H9 (cell line): ENCODE results near the gene NKAPL. TPM values are rescaled to one million over a fixed set of nuclear protein-coding genes. Genes with fewer than 3 reads are reported as not detected.

ENCODE experiments used
- DNase-seq: peaks from one replicate; pipeline ENCODE4 v3.0.0-alpha.2; 2017
- H2AFZ ChIP-seq: one replicate; pipeline ENCODE4 v1.6.1; 2013; ENCODE audit warnings: mild to moderate bottlenecking, low read length, control low read depth, moderate library complexity
- H2AK5ac ChIP-seq: 2 replicates; pipeline ENCODE4 v1.6.1; 2013; ENCODE audit warnings: low read length, control low read depth, mixed read lengths; ENCODE audit not compliant: insufficient read length
- H2BK120ac ChIP-seq: one replicate; pipeline ENCODE4 v1.6.1; 2013; ENCODE audit warnings: low read depth, mild to moderate bottlenecking, low read length, control low read depth, inconsistent platforms; ENCODE audit not compliant: poor library complexity, severe bottlenecking
- H2BK12ac ChIP-seq: 2 replicates; pipeline ENCODE4 v1.6.1; 2013; ENCODE audit warnings: low read length, control low read depth, mixed read lengths, low read depth; ENCODE audit not compliant: insufficient read length
- H2BK15ac ChIP-seq: 2 replicates; pipeline ENCODE4 v1.6.1; 2013; ENCODE audit warnings: low read depth, low read length, control low read depth
- H2BK20ac ChIP-seq: one replicate; pipeline ENCODE4 v1.6.1; 2013; ENCODE audit warnings: low read depth, mild to moderate bottlenecking, low read length, control low read depth, inconsistent platforms; ENCODE audit not compliant: poor library complexity, severe bottlenecking
- H2BK5ac ChIP-seq: 2 replicates; pipeline ENCODE4 v1.6.1; 2013; ENCODE audit warnings: low read length, control low read depth, mixed read lengths; ENCODE audit not compliant: insufficient read length
- H3K14ac ChIP-seq: 2 replicates; pipeline ENCODE4 v1.6.1; 2013; ENCODE audit warnings: low read length, control low read depth; ENCODE audit not compliant: insufficient read depth
- H3K18ac ChIP-seq: 2 replicates; pipeline ENCODE4 v1.6.1; 2013; ENCODE audit warnings: low read depth, mild to moderate bottlenecking, mixed read lengths, low read length, control low read depth; ENCODE audit not compliant: insufficient read length
- H3K23ac ChIP-seq: 2 replicates; pipeline ENCODE4 v1.6.1; 2013; ENCODE audit warnings: low read length, control low read depth, mixed read lengths, low read depth; ENCODE audit not compliant: insufficient read length
- H3K23me2 ChIP-seq: 2 replicates; pipeline ENCODE4 v1.6.1; 2013; ENCODE audit warnings: low read depth, mild to moderate bottlenecking, mixed read lengths, low read length, control low read depth; ENCODE audit not compliant: insufficient read length, poor library complexity, severe bottlenecking
- H3K27ac ChIP-seq: 2 replicates; pipeline ENCODE4 v1.5.1; 2013; ENCODE audit warnings: low read length, control low read depth, mixed read lengths, low read depth; ENCODE audit not compliant: insufficient read length
- H3K27me3 ChIP-seq: 2 replicates; pipeline ENCODE4 v1.6.1; 2013; ENCODE audit warnings: low read length, control low read depth, inconsistent platforms; ENCODE audit not compliant: insufficient read depth
- H3K4ac ChIP-seq: 2 replicates; pipeline ENCODE4 v1.6.1; 2013; ENCODE audit warnings: low read depth, mild to moderate bottlenecking, control low read depth, inconsistent platforms, low read length, moderate library complexity
- H3K4me1 ChIP-seq: 2 replicates; pipeline ENCODE4 v1.6.1; 2013; ENCODE audit warnings: low read length, control low read depth, inconsistent platforms; ENCODE audit not compliant: insufficient read depth
- H3K4me2 ChIP-seq: 2 replicates; pipeline ENCODE4 v1.6.1; 2013; ENCODE audit warnings: low read length, control low read depth, mixed read lengths; ENCODE audit not compliant: insufficient read length, insufficient read depth
- H3K56ac ChIP-seq: 2 replicates; pipeline ENCODE4 v1.6.1; 2013; ENCODE audit warnings: low read depth, mild to moderate bottlenecking, mixed read lengths, low read length, control low read depth; ENCODE audit not compliant: insufficient read length
- H3K79me1 ChIP-seq: 2 replicates; pipeline ENCODE4 v1.6.1; 2013; ENCODE audit warnings: low read depth, mild to moderate bottlenecking, moderate library complexity, low read length, control low read depth, inconsistent platforms; ENCODE audit not compliant: insufficient read depth, poor library complexity, severe bottlenecking
- H3K79me2 ChIP-seq: 2 replicates; pipeline ENCODE4 v1.6.1; 2013; ENCODE audit warnings: low read length, control low read depth, inconsistent platforms; ENCODE audit not compliant: insufficient read depth
- H3K9ac ChIP-seq: 2 replicates; pipeline ENCODE4 v1.6.1; 2013; ENCODE audit warnings: low read length, control low read depth, mixed read lengths; ENCODE audit not compliant: insufficient read length; ENCODE audit errors: extremely low read depth
- H3K9me3 ChIP-seq: one replicate; pipeline ENCODE4 v1.6.1; 2013; ENCODE audit warnings: low read depth, low read length, inconsistent platforms; ENCODE audit not compliant: control insufficient read depth
- H3T11ph ChIP-seq: one replicate; pipeline ENCODE4 v1.6.1; 2013; ENCODE audit warnings: mild to moderate bottlenecking, low read length, control low read depth, inconsistent platforms
- H4K20me1 ChIP-seq: one replicate; pipeline ENCODE4 v1.6.1; 2013; ENCODE audit not compliant: control insufficient read depth, insufficient read length, insufficient read depth
- H4K5ac ChIP-seq: 2 replicates; pipeline ENCODE4 v1.6.1; 2013; ENCODE audit warnings: low read depth, mild to moderate bottlenecking, mixed read lengths, low read length, control low read depth; ENCODE audit not compliant: insufficient read length
- H4K8ac ChIP-seq: replicated peaks from 2 replicates; pipeline ENCODE4 v1.6.1; 2013; ENCODE audit warnings: low read length, control low read depth, mixed read lengths, low read depth; ENCODE audit not compliant: insufficient read length
- H4K91ac ChIP-seq: 2 replicates; pipeline ENCODE4 v1.6.1; 2013; ENCODE audit warnings: low read depth, mild to moderate bottlenecking, moderate library complexity, mixed read lengths, low read length, control low read depth; ENCODE audit not compliant: insufficient read length
- H3K27ac Mint-ChIP-seq, 3 experiments: 2 replicates in 2 of 3; 3 replicates in 1 of 3; pipeline ENCODE4 v1.8.0; 2020 to 2021; ENCODE audit warnings: mixed read lengths in 3 of 3, mild to moderate bottlenecking in 1 of 3, moderate library complexity in 1 of 3
- H3K27me3 Mint-ChIP-seq: 2 replicates; pipeline ENCODE4 v1.8.0; 2021; ENCODE audit warnings: low read depth, mild to moderate bottlenecking, moderate library complexity, mixed read lengths
- H3K36me3 Mint-ChIP-seq, 3 experiments: 2 replicates in 2 of 3; 3 replicates in 1 of 3; pipeline ENCODE4 v1.8.0; 2020 to 2021; ENCODE audit warnings: low read depth in 3 of 3, mixed read lengths in 3 of 3; ENCODE audit not compliant: insufficient read depth in 1 of 3
- H3K4me1 Mint-ChIP-seq, 2 experiments: 2 replicates each; pipeline ENCODE4 v1.8.0; 2020; ENCODE audit warnings: mixed read lengths in 2 of 2
- H3K4me3 Mint-ChIP-seq, 2 experiments: 2 replicates in 1 of 2; 3 replicates in 1 of 2; pipeline ENCODE4 v1.8.0; 2020 to 2021; ENCODE audit warnings: mild to moderate bottlenecking in 2 of 2, mixed read lengths in 2 of 2, moderate library complexity in 1 of 2
- H3K9me3 Mint-ChIP-seq, 2 experiments: 2 replicates in 1 of 2; 3 replicates in 1 of 2; pipeline ENCODE4 v1.8.0; 2020; ENCODE audit warnings: mild to moderate bottlenecking in 2 of 2, mixed read lengths in 2 of 2, moderate library complexity in 1 of 2
- CTCF ChIP-seq: fragments of 200-600 bp; sonication (generic); conservative IDR thresholded peaks from 3 replicates; pipeline ENCODE4 v1.8.0; 2021; ENCODE audit warnings: antibody characterized with exemption, mild to moderate bottlenecking
- WGBS: extraction: QIAGEN DNeasy Blood & Tissue Kit; methylation state at CpG from one replicate; pipeline ENCODE4 v1.1.7; 2013; ENCODE audit warnings: missing lambda C conversion rate, low lambda C conversion rate, mixed read lengths; ENCODE audit not compliant: insufficient read length; ENCODE audit errors: extremely low coverage; 5-methylcytosine and 5-hydroxymethylcytosine counted together
- total RNA-seq: library from RNA; stranded (reverse); gene quantifications from 2 replicates; pipeline ENCODE4 v1.2.1, GENCODE V29; 2021

NKAPL gene
- total RNA-seq, 1 experiment from 2014 or later, result not detected

GRCh38 chr6:28218312-28219248 is 40.5 kb upstream of the NKAPL start:
- Histone ChIP-seq H2BK120ac (no peak overlapping the region), H3K18ac (no peak overlapping the region), H2BK20ac (no peak overlapping the region), H3K23me2 (peaks cover 8% of the 10 kb centered on the region), H2BK12ac (no peak overlapping the region), H3K4ac (no peak overlapping the region), H2BK15ac (no peak overlapping the region), H3K4me2 (peak overlapping the region; percentile 66), H2BK5ac (no peak overlapping the region), H3K79me2 (no peaks in the 10 kb centered on the region), H2AK5ac (no peak overlapping the region), H3K23ac (no peak overlapping the region), H2AFZ (no peak overlapping the region), H3K4me1 (no peaks in the 10 kb centered on the region), H4K20me1 (no peaks in the 10 kb centered on the region), H3T11ph (no peak overlapping the region), H3K9me3 (no peaks in the 10 kb centered on the region), H4K91ac (no peak overlapping the region), H3K27ac (no peak overlapping the region), H3K9ac (no peak overlapping the region), H3K79me1 (no peaks in the 10 kb centered on the region), H3K27me3 (peaks cover 6% of the 10 kb centered on the region; the same call in 1 of the 2 replicates), H3K14ac (no peak overlapping the region), H4K5ac (no peak overlapping the region), H4K8ac (no peak overlapping the region), H3K56ac (no peak overlapping the region)
- H3K4me1 Mint-ChIP-seq, result peaks cover 6 to 19% of the 10 kb centered on the region in 2 experiments
- H3K4me3 Mint-ChIP-seq, result peak overlapping the region; percentile 74 to 83
- no peaks in the 10 kb centered on the region for H3K9me3 Mint-ChIP-seq
- no CpG with 5 or more reads among the region's 56 CpGs for WGBS
- TF ChIP-seq CTCF, result 0 out of 3 replicates have a peak, but pooled peaks have one; percentile 14
- H3K36me3 Mint-ChIP-seq, result no peaks in the 10 kb centered on the region; a peak in 1 of 7 replicates
- DNase-seq, result peak; percentile 69
- peak overlapping the region in 1 of 3 experiments; percentile 62; a peak in 1 of 7 replicates for H3K27ac Mint-ChIP-seq
- peaks cover 85% of the 10 kb centered on the region for H3K27me3 Mint-ChIP-seq
